ENCODE measurements around the gene ABHD8.

GRCh38 chr19:17292301-17293074 lies 10.7 kb downstream of the ABHD8 start:
- TF ChIP-seq CTCF (IDR thresholded peaks at IDR 0.05) (peak; percentile 51 to 86 (median 74)), POLR2A (IDR thresholded peaks at IDR 0.05) (no peak)

Measured in Peyer's patch (tissue), 4 donors.